GM19043 (cell line): ENCODE measurements around the gene THSD4.
"Not testable (repeated sequence)": the region's sequence is repeated elsewhere in the genome, so short reads cannot be mapped to it uniquely, and the experiment has no call there.

Experiments
- ATAC-seq: cut with Tn5 transposase; IDR thresholded peaks from one replicate; pipeline ENCODE4 v1.9.1; 2021; ENCODE audit warnings: low read depth; ENCODE audit not compliant: unreplicated experiment

The THSD4 gene

GRCh38 chr15:71436854-71437253, 321.6 kb downstream of the THSD4 start:
- ATAC-seq = no peak

- no peak for ATAC-seq
Measured at GRCh38 chr15:71437404-71437803, 322.1 kb downstream of the THSD4 start.

- no peak for ATAC-seq
Measured at GRCh38 chr15:71437919-71438318, 322.6 kb downstream of the THSD4 start.

- ATAC-seq = not testable (repeated sequence)
Measured at GRCh38 chr15:71439478-71439877, 324.2 kb downstream of the THSD4 start.

- ATAC-seq = no peak
Measured at GRCh38 chr15:71440489-71441110, 325.3 kb downstream of the THSD4 start.

GRCh38 chr15:71443538-71443937, 328.3 kb downstream of the THSD4 start:
- no peak for ATAC-seq

GRCh38 chr15:71444032-71444810, 328.9 kb downstream of the THSD4 start:
- ATAC-seq = no peak

GRCh38 chr15:71444866-71445590, 329.8 kb downstream of the THSD4 start:
- no peak for ATAC-seq

- ATAC-seq = no peak
Measured at GRCh38 chr15:71447328-71448250, 332.3 kb downstream of the THSD4 start.

GRCh38 chr15:71448688-71449114, 333.4 kb downstream of the THSD4 start:
- ATAC-seq = no peak

GRCh38 chr15:71449363-71449762, 334.1 kb downstream of the THSD4 start:
- no peak for ATAC-seq

- ATAC-seq = no peak
Measured at GRCh38 chr15:71449956-71450355, 334.7 kb downstream of the THSD4 start.

GRCh38 chr15:71451130-71451529, 335.9 kb downstream of the THSD4 start:
- ATAC-seq = no peak

- ATAC-seq = no peak
Measured at GRCh38 chr15:71452893-71453292, 337.6 kb downstream of the THSD4 start.

GRCh38 chr15:71454462-71454996, 339.3 kb downstream of the THSD4 start:
- ATAC-seq = no peak

GRCh38 chr15:71455107-71455506, 339.8 kb downstream of the THSD4 start:
- no peak for ATAC-seq

- ATAC-seq = no peak
Measured at GRCh38 chr15:71455878-71456277, 340.6 kb downstream of the THSD4 start.

GRCh38 chr15:71456362-71456761, 341.1 kb downstream of the THSD4 start:
- no peak for ATAC-seq

- no peak for ATAC-seq
Measured at GRCh38 chr15:71456811-71457210, 341.5 kb downstream of the THSD4 start.

GRCh38 chr15:71458089-71458660, 342.9 kb downstream of the THSD4 start:
- no peak for ATAC-seq
